Neuronal stem cell (in vitro differentiated cells): ENCODE results near the gene APOBEC3F. TPM values are rescaled to one million over a fixed set of nuclear protein-coding genes. Genes with fewer than 3 reads are reported as not detected.
"Not testable (repeated sequence)": the region's sequence is repeated elsewhere in the genome, so short reads cannot be mapped to it uniquely, and the experiment has no call there.

Experiments used
- DNase-seq: peaks from one replicate; pipeline ENCODE4 v3.0.0-alpha.2; 2013; ENCODE audit warnings: low spot score
- H2AFZ ChIP-seq: one replicate; pipeline ENCODE4 v1.6.1; 2013; ENCODE audit warnings: mild to moderate bottlenecking, low read length, inconsistent platforms
- H2AK5ac ChIP-seq: 2 replicates; pipeline ENCODE4 v1.6.1; 2013; ENCODE audit warnings: low read depth, mild to moderate bottlenecking, inconsistent platforms, low read length, moderate library complexity, mixed read lengths
- H2BK120ac ChIP-seq: 2 replicates; pipeline ENCODE4 v1.6.1; 2013; ENCODE audit warnings: low read depth, mild to moderate bottlenecking, inconsistent platforms, low read length, moderate library complexity, mixed read lengths
- H2BK12ac ChIP-seq: one replicate; pipeline ENCODE4 v1.6.1; 2013; ENCODE audit warnings: low read length, inconsistent platforms
- H2BK15ac ChIP-seq: 2 replicates; pipeline ENCODE4 v1.6.1; 2013; ENCODE audit warnings: mild to moderate bottlenecking, low read length, inconsistent platforms, mixed read lengths
- H2BK5ac ChIP-seq: one replicate; pipeline ENCODE4 v1.6.1; 2013; ENCODE audit warnings: inconsistent platforms, mild to moderate bottlenecking, low read length, moderate library complexity
- H3K14ac ChIP-seq: one replicate; pipeline ENCODE4 v1.6.1; 2013; ENCODE audit warnings: low read length, inconsistent platforms
- H3K18ac ChIP-seq: 2 replicates; pipeline ENCODE4 v1.6.1; 2013; ENCODE audit warnings: low read length, inconsistent platforms
- H3K23ac ChIP-seq: 2 replicates; pipeline ENCODE4 v1.6.1; 2013; ENCODE audit warnings: low read depth, mild to moderate bottlenecking, mixed read lengths, low read length, inconsistent platforms; ENCODE audit not compliant: poor library complexity
- H3K27ac ChIP-seq: replicated peaks from 3 replicates; pipeline ENCODE4 v1.5.1; 2013; ENCODE audit warnings: low read length, inconsistent platforms
- H3K27me3 ChIP-seq, 3 experiments: 2 replicates each; pipeline ENCODE4 v1.6.1; 2013; ENCODE audit warnings: low read length in 3 of 3, mild to moderate bottlenecking in 2 of 3, inconsistent platforms in 1 of 3, low read depth in 1 of 3, mixed read lengths in 1 of 3, moderate library complexity in 1 of 3; ENCODE audit not compliant: control insufficient read depth in 3 of 3, insufficient read depth in 3 of 3
- H3K36me3 ChIP-seq, 2 donors: replicated peaks in 1 of 2; 2 replicates each; pipeline ENCODE4 v1.6.1; 2013; ENCODE audit warnings: low read length in 2 of 2; ENCODE audit not compliant: control insufficient read depth in 2 of 2, insufficient read depth in 2 of 2
- H3K4ac ChIP-seq: 2 replicates; pipeline ENCODE4 v1.6.1; 2013; ENCODE audit warnings: inconsistent platforms, mild to moderate bottlenecking, low read length, moderate library complexity
- H3K4me1 ChIP-seq, 2 donors: 1 replicate in 1 of 2; 2 replicates in 1 of 2; pipeline ENCODE4 v1.6.1; 2013; ENCODE audit warnings: low read length in 2 of 2, low read depth in 1 of 2; ENCODE audit not compliant: control insufficient read depth in 2 of 2, insufficient read depth in 1 of 2
- H3K4me2 ChIP-seq: one replicate; pipeline ENCODE4 v1.6.1; 2013; ENCODE audit warnings: mild to moderate bottlenecking, low read length, inconsistent platforms; ENCODE audit not compliant: insufficient read depth, poor library complexity, severe bottlenecking
- H3K4me3 ChIP-seq, 2 donors: 2 replicates each; pipeline ENCODE4 v1.5.1; 2013; ENCODE audit warnings: low read length in 2 of 2, mild to moderate bottlenecking in 2 of 2, inconsistent platforms in 1 of 2, moderate library complexity in 1 of 2
- H3K79me1 ChIP-seq: one replicate; pipeline ENCODE4 v1.6.1; 2013; ENCODE audit warnings: low read depth, mild to moderate bottlenecking, inconsistent platforms, low read length, moderate library complexity
- H3K9ac ChIP-seq: one replicate; pipeline ENCODE4 v1.6.1; 2013; ENCODE audit warnings: mild to moderate bottlenecking, low read depth, low read length, inconsistent platforms; ENCODE audit not compliant: poor library complexity
- H3K9me3 ChIP-seq, 2 donors: replicated peaks in 1 of 2; 2 replicates each; pipeline versions ENCODE3 to v1.6.1; 2013; ENCODE audit warnings: low read length in 2 of 2, mild to moderate bottlenecking in 2 of 2, inconsistent platforms in 1 of 2, low read depth in 1 of 2, mixed read lengths in 1 of 2, moderate library complexity in 1 of 2; ENCODE audit not compliant: control insufficient read depth in 2 of 2, insufficient read depth in 1 of 2
- H4K8ac ChIP-seq: one replicate; pipeline ENCODE4 v1.6.1; 2013; ENCODE audit warnings: low read depth, mild to moderate bottlenecking, inconsistent platforms, low read length, moderate library complexity
- H4K91ac ChIP-seq: one replicate; pipeline ENCODE4 v1.6.1; 2013; ENCODE audit warnings: low read length, low read depth, mild to moderate bottlenecking, inconsistent platforms; ENCODE audit not compliant: poor library complexity
- WGBS, 2 donors: extraction: QIAGEN DNeasy Blood & Tissue Kit; methylation state at CpG; one replicate each; pipeline ENCODE4 v1.1.7; 2013; ENCODE audit warnings: missing lambda C conversion rate in 2 of 2, mixed read lengths in 1 of 2; ENCODE audit not compliant: insufficient read length in 2 of 2, insufficient replicate concordance in 1 of 2; ENCODE audit errors: extremely low coverage in 2 of 2; 5-methylcytosine and 5-hydroxymethylcytosine counted together
- polyA plus RNA-seq, 2 experiments: library from polyadenylated mRNA; stranded (reverse); fragments of 200-250 nt; gene quantifications; one replicate each; pipeline ENCODE4 v1.2.3, GENCODE V29; 2013

Gene APOBEC3F
- polyA plus RNA-seq (2013, experiment 1 of 2): 3.5 TPM
- polyA plus RNA-seq (2013, experiment 2 of 2): 3.9 TPM

DNA sequence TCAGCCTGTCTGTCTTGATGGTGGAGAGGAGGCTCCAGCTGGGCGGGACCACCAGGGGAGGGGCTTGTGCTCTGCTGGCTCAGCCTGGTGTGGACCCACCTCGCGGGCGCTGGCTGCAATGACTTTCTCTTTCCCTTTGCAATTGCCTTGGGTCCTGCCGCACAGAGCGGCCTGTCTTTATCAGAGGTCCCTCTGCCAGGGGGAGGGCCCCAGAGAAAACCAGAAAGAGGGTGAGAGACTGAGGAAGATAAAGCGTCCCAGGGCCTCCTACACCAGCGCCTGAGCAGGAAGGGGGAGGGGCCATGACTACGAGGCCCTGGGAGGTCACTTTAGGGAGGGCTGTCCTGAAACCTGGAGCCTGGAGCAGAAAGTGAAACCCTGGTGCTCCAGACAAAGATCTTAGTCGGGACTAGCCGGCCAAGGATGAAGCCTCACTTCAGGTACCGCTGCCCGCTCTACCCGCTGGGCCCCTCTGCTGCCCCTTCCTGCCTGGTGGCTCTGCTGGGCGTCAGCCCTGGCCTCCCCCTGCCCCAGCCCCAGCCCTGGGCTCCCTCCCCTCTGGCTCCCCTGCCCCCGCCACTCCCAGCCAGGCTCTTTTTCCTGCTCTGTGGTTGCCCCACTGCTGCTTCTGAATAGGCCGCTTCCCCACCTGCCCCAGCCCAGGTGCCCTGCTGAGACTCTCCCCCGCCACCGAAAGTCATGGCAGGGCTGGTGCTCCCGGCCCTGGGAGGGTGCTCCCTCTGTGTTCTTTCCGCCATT is at the start of gene APOBEC3F:
APOBEC3F (plus strand) TSS at position 327 of the 759 bp plus-strand sequence; CDS start at position 424, 97 bp downstream.
- WGBS, 2 donors: no CpG with 5 or more reads among the region's 21 CpGs
- Histone ChIP-seq H3K4me3 (peak within 1 kb of the TSS; percentile 53 to 59), H2AFZ (peak within 1 kb of the TSS; percentile 91), H2BK5ac (peak within 1 kb of the TSS; percentile 87), H3K9ac (peak within 1 kb of the TSS; percentile 91), H3K4me1 (peaks cover 7 to 16% of the 10 kb centered on the region in 2 donors), H4K8ac (peak within 1 kb of the TSS; percentile 82), H3K4me2 (peak within 1 kb of the TSS; percentile 80), H2AK5ac (peak within 1 kb of the TSS; percentile 63), H3K27ac (peak within 1 kb of the TSS; percentile 84), H3K18ac (peak within 1 kb of the TSS; percentile 97), H2BK12ac (peak within 1 kb of the TSS; percentile 90)
- not testable (repeated sequence) for DNase-seq, H3K14ac ChIP-seq, H4K91ac ChIP-seq, H3K4ac ChIP-seq, H3K27me3 ChIP-seq, H3K9me3 ChIP-seq, H3K23ac ChIP-seq, H3K79me1 ChIP-seq, H2BK120ac ChIP-seq, H2BK15ac ChIP-seq, H3K36me3 ChIP-seq

DNA sequence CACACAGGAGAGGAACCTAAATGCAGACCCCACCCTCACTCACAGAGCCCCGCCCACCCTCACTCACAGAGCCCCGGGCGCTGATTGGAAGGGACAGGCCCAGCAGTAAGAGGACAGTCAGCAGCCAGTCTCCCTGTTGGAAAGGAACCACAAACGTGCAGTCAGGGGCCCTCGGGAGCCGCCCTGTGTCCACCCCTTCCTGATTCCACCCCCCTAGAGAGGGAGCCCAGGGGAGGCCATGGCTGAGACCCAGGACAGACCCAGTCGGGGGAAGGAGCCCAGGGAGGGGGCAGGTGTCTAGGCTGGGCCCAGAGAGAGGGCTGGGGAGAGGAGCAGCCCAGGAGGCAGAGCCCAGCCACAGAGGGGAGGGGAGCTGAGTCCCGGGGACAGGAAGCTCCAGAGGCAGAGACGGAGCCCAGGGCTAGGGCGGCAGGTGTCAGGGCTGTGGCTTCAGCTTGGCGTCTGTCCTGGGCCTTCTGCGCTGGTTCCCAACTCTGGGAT is 47.7 kb upstream of the APOBEC3F start:
- not testable (repeated sequence) for H3K23ac ChIP-seq, H3K27me3 ChIP-seq, H3K9ac ChIP-seq, H2BK120ac ChIP-seq, H4K91ac ChIP-seq, H3K4me1 ChIP-seq, H3K36me3 ChIP-seq, H2BK15ac ChIP-seq, H2BK5ac ChIP-seq, H3K4ac ChIP-seq, H3K4me2 ChIP-seq, H4K8ac ChIP-seq, H3K4me3 ChIP-seq, H2AK5ac ChIP-seq, H2BK12ac ChIP-seq, H3K79me1 ChIP-seq, H3K9me3 ChIP-seq, H3K27ac ChIP-seq, H3K14ac ChIP-seq
- no CpG with 5 or more reads among the region's 12 CpGs for WGBS, 2 donors
- Histone ChIP-seq H2AFZ (peak overlapping the region; percentile 75), H3K18ac (peak overlapping the region; percentile 64)
- peak; percentile 33 for DNase-seq

DNA sequence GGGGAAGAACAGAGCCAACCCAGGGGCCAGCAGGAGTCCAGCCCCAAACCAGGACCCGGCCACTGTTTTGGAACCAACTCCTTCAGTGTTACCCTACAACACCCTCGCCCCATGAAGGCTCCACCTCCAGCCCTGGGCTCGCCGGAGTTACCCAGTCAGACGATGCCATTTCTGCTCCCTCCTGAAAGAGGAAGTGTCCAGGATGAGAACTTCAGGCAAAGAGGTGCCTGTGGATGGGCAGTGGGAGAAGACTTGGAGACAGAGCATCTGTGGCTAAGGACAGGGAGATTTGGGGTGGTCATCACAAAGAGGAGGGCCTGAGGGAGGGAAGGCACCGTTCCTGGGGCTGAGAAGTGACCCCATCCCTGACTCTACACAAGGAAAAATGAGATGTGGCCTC is 44.6 kb upstream of the APOBEC3F start:
- Histone ChIP-seq H3K23ac (no peak overlapping the region), H3K14ac (no peak overlapping the region), H2AK5ac (no peak overlapping the region), H3K4ac (no peak overlapping the region), H3K79me1 (peaks cover 2% of the 10 kb centered on the region), H3K36me3 (no peaks in the 10 kb centered on the region), H2BK15ac (no peak overlapping the region), H3K9me3 (peaks cover 0 to 2% of the 10 kb centered on the region in 2 donors), H4K91ac (no peak overlapping the region), H2BK12ac (no peak overlapping the region), H3K4me2 (no peak overlapping the region), H2BK5ac (no peak overlapping the region), H3K4me3 (peak overlapping the region in 1 of 2 donors; percentile 46), H3K27ac (no peak overlapping the region), H3K9ac (no peak overlapping the region), H2BK120ac (no peak overlapping the region), H3K18ac (peak overlapping the region; percentile 9), H4K8ac (no peak overlapping the region), H3K4me1 (peaks cover 0 to 3% of the 10 kb centered on the region in 2 donors), H2AFZ (no peak overlapping the region), H3K27me3 (peaks cover 0 to 12% (median 0%) of the 10 kb centered on the region in 3 experiments)
- no CpG with 5 or more reads among the region's 6 CpGs for WGBS, 2 donors
- no peak for DNase-seq

- H3K4ac ChIP-seq: no peak overlapping the region
- DNase-seq: no peak
- no peak overlapping the region for H4K8ac ChIP-seq
- H3K23ac ChIP-seq: no peak overlapping the region
- no peak overlapping the region for H2BK15ac ChIP-seq
- no peak overlapping the region for H2BK120ac ChIP-seq
- H3K79me1 ChIP-seq: peaks cover 2% of the 10 kb centered on the region
- H3K4me1 ChIP-seq: peaks cover 0 to 3% of the 10 kb centered on the region in 2 donors
- no peak overlapping the region for H3K27ac ChIP-seq
- no peak overlapping the region for H4K91ac ChIP-seq
- no peak overlapping the region for H3K9ac ChIP-seq
- H3K36me3 ChIP-seq: no peaks in the 10 kb centered on the region
- H3K4me2 ChIP-seq: no peak overlapping the region
- peak overlapping the region; percentile 53 for H3K18ac ChIP-seq
- H3K9me3 ChIP-seq: peaks cover 0 to 2% of the 10 kb centered on the region in 2 donors
- H2AK5ac ChIP-seq: no peak overlapping the region
- H3K27me3 ChIP-seq: peaks cover 0 to 12% (median 0%) of the 10 kb centered on the region in 3 experiments
- no peak overlapping the region for H3K4me3 ChIP-seq
- no peak overlapping the region for H2BK5ac ChIP-seq
- no CpG with 5 or more reads among the region's 3 CpGs for WGBS, 2 donors
- no peak overlapping the region for H3K14ac ChIP-seq
- no peak overlapping the region for H2BK12ac ChIP-seq
- no peak overlapping the region for H2AFZ ChIP-seq
Measured at GRCh38 chr22:38997518-38997917, 43.1 kb upstream of the APOBEC3F start.
